ENCODE results near the gene MANEAL. TPM values are rescaled to one million over a fixed set of nuclear protein-coding genes. Genes with fewer than 3 reads are reported as not detected.

MANEAL gene
- total and polyA plus RNA-seq, 2 of the 13 experiments (the other 11 are each of a cell fraction or from before 2014, with no cell fraction given), result 20.8 to 26.4 TPM

- no peaks in the 10 kb centered on the region for H4K20me1 ChIP-seq (ENCODE audit: insufficient read depth, low read length)
- no peaks in the 10 kb centered on the region for H3K36me3 ChIP-seq (replicated peaks in 1 of 2; ENCODE audit: control insufficient read depth in 1 of 2, insufficient read depth in 2 of 2, low read length in 2 of 2)
- DNase-seq (ENCODE audit: low spot score) (no peak), ATAC-seq (no peak), FAIRE-seq (no peak)
- TF ChIP-seq ZNF768 (CRISPR knock-in tag; IDR thresholded peaks at IDR 0.05) (peak; percentile 24; the same call in 1 of the 2 replicates), CENPT (CRISPR knock-in tag; IDR thresholded peaks at IDR 0.05; ENCODE audit: low read depth) (no peak), ZNF841 (CRISPR knock-in tag; IDR thresholded peaks at IDR 0.05; ENCODE audit: borderline replicate concordance) (no peak)
- no peak overlapping the region for H3K27ac ChIP-seq (ENCODE audit: extremely low read length, insufficient read depth, low read length)
- H3K4me3 ChIP-seq (replicated peaks in 1 of 3; ENCODE audit: insufficient read depth in 1 of 3, low read depth in 2 of 3, low read length in 3 of 3), result no peak overlapping the region
- intact Hi-C loops (cut with micrococcal nuclease; ENCODE audit: unreplicated experiment) (no loop called here), in situ Hi-C loops (cut with HindIII; ENCODE audit: extremely low pct_ligation_motif_present, low pct_unique_long_range_greater_than_20kb) (no loop called here)
- no peak overlapping the region for H3K4me2 ChIP-seq (ENCODE audit: low read depth, low read length)
- CTCF ChIA-PET (ENCODE audit: low intra/inter-chr PET ratio, low total read pairs), result no interaction called here
- H3K27me3 ChIP-seq (ENCODE audit: control insufficient read depth in 1 of 2, insufficient read depth in 2 of 2, low read length in 2 of 2), result peaks cover 6 to 35% of the 10 kb centered on the region in 2 experiments; a peak in 4 of 5 replicates
- H3K79me2 ChIP-seq (ENCODE audit: insufficient read depth, low read length), result no peaks in the 10 kb centered on the region
- H3K9ac ChIP-seq (ENCODE audit: insufficient read depth, low read depth, low read length), result no peak overlapping the region
- WGBS (ENCODE audit: low lambda C conversion rate), result 0% methylated on average over 1 of the region's 1 CpG
- peaks cover 14% of the 10 kb centered on the region; the same call in 1 of the 2 replicates for H3K4me1 ChIP-seq (ENCODE audit: insufficient read depth, low read length)
- H3K9me3 ChIP-seq (ENCODE audit: low read length), result no peaks in the 10 kb centered on the region
- H2AFZ ChIP-seq (ENCODE audit: low read length), result no peak overlapping the region
- POLR2A ChIA-PET, result no interaction called here
- no TSS peak for BruUV-seq (replicated peaks)
Measured at GRCh38 chr1:37755290-37755689, 38.4 kb upstream of the MANEAL start.

- no peaks in the 10 kb centered on the region for H4K20me1 ChIP-seq (ENCODE audit: insufficient read depth, low read length)
- no TSS peak for BruUV-seq (replicated peaks)
- ChIA-PET POLR2A (no interaction called here), CTCF (ENCODE audit: low intra/inter-chr PET ratio, low total read pairs) (no interaction called here)
- WGBS (ENCODE audit: low lambda C conversion rate), result 5% methylated on average over 2 of the region's 4 CpGs
- H2AFZ ChIP-seq (ENCODE audit: low read length), result no peak overlapping the region
- no peaks in the 10 kb centered on the region for H3K79me2 ChIP-seq (ENCODE audit: insufficient read depth, low read length)
- no peak overlapping the region for H3K27ac ChIP-seq (ENCODE audit: extremely low read length, insufficient read depth, low read length)
- H3K36me3 ChIP-seq (replicated peaks in 1 of 2; ENCODE audit: control insufficient read depth in 1 of 2, insufficient read depth in 2 of 2, low read length in 2 of 2), result no peaks in the 10 kb centered on the region
- H3K27me3 ChIP-seq (ENCODE audit: control insufficient read depth in 1 of 2, insufficient read depth in 2 of 2, low read length in 2 of 2), result peaks cover 6 to 38% of the 10 kb centered on the region in 2 experiments; a peak in 4 of 5 replicates
- peaks cover 14% of the 10 kb centered on the region; the same call in 1 of the 2 replicates for H3K4me1 ChIP-seq (ENCODE audit: insufficient read depth, low read length)
- no peaks in the 10 kb centered on the region for H3K9me3 ChIP-seq (ENCODE audit: low read length)
- FAIRE-seq (no peak), DNase-seq (ENCODE audit: low spot score) (no peak), ATAC-seq (no peak)
- in situ Hi-C loops (cut with HindIII; ENCODE audit: extremely low pct_ligation_motif_present, low pct_unique_long_range_greater_than_20kb) (no loop called here), intact Hi-C loops (cut with micrococcal nuclease; ENCODE audit: unreplicated experiment) (no loop called here)
- no peak overlapping the region for H3K4me3 ChIP-seq (replicated peaks in 1 of 3; ENCODE audit: insufficient read depth in 1 of 3, low read depth in 2 of 3, low read length in 3 of 3)
- no peak overlapping the region for H3K9ac ChIP-seq (ENCODE audit: insufficient read depth, low read depth, low read length)
- no peak overlapping the region for H3K4me2 ChIP-seq (ENCODE audit: low read depth, low read length)
- TF ChIP-seq ZNF407 (CRISPR knock-in tag; IDR thresholded peaks at IDR 0.05; ENCODE audit: not compliant biosample characterization), result no peak
- no peak for TF ChIP-seq ZNF3 (CRISPR knock-in tag; IDR thresholded peaks at IDR 0.05)
- TF ChIP-seq CEBPB (IDR thresholded peaks at IDR 0.05; ENCODE audit: borderline replicate concordance, low read depth, low read length), result peak; percentile 21; the same call in 1 of the 2 replicates
- TF ChIP-seq THAP11 (CRISPR knock-in tag; IDR thresholded peaks at IDR 0.05), result no peak
- no peak for TF ChIP-seq ZNF337 (CRISPR knock-in tag; IDR thresholded peaks at IDR 0.05; ENCODE audit: borderline replicate concordance, low read depth)
Measured at GRCh38 chr1:37755951-37756560, 37.6 kb upstream of the MANEAL start.

Data from HepG2 (cell line).